HS-27A (cell line): ENCODE data around the gene RHOF.
"Not testable (repeated sequence)": the region's sequence is repeated elsewhere in the genome, so short reads cannot be mapped to it uniquely, and the experiment has no call there.

ENCODE experiments used
- DNase-seq: peaks from one replicate; pipeline ENCODE4 v3.0.0-alpha.2; 2012; ENCODE audit warnings: low read depth, missing footprints

Gene RHOF

GRCh38 chr12:121773011-121773777, 20.3 kb downstream of the RHOF start:
- no peak for DNase-seq

DNA sequence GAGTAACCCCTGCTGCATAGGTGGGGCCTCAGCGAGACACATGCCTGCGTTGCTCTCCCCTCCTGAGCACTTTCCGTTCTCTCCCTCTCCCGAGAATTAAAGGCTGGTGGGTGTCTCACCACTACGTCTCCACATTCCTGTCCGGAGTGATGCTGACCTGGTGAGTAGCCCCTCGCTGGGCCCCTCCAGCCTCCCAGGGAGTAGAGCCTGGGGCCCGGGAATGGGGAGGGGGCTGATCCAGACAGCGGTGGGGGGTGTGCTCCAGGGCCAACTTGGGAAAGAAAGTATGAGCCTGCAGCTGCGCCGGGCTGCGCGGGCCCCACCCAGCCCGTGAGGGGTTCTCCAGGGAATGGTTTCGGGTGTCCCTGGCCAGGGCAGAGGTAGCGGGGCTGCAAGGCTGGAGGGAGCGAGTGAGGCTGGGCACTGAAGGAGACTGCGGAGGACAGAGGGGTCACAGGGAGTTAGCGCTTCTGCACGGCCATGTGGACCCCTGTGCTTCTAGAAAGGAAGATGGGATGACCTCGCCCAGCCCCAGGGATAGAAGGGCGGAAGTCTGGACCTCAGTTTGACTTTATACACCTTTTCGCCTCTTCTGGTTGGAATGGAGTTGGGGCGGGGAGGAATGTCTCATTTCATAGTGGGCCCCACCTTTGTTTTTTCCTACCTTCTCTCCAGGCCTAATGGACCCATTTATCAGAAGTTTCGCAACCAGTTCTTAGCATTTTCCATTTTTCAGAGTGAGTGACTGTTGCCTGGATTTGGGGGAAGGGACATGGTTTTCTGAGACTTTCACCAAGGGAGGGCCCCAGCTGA, 22.5 kb downstream of the RHOF start:
- DNase-seq: no peak

DNA sequence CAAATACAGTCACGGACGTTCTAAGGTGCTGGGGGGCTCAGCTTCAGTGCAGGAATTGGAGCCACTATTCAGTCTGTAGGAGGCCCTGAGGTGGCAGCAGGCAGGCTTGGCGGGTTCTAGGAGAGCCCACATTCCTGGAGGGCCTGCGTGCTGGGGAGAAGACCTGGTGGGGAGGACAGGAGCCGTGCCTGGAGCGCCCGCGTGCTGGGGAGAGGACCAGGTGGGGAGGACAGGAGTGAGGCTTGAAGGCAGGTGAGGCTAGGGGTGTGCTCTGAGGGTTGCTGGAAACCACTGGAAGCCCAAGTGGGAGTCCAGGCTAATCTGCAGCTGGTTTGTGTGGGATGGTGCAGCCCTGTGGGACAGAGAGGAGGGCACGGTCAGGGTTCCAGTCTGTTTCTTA, 23.1 kb downstream of the RHOF start:
- DNase-seq: no peak

DNA sequence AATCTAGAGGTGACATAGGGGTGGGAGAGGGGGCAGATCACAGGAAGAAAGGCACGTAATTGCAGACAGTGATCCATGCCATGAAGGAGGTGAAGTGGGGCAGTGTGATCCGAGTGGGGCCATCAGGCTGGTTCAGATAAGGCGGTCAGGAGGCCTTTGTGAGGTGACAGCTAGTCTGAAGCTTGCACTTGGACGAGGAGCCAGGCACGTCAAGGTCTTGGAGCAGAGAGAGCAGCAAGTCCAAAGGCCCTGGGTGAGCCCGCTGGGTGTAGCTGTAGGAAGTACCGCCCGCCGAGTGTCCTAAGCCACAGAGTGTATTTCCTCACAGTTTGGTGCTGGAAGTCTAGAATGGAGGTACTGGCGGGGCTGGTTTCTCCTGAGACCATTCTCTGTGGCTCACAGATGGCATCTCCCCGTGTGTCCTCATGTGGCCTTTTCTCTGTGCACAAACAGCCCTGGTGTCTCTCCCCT, 23.6 kb downstream of the RHOF start:
- DNase-seq: no peak

GRCh38 chr12:121769297-121769830, 24.1 kb downstream of the RHOF start:
- DNase-seq: no peak

- DNase-seq: no peak
These were observed 25.9 kb downstream of the RHOF start for GRCh38 chr12:121767525-121768016.

DNA sequence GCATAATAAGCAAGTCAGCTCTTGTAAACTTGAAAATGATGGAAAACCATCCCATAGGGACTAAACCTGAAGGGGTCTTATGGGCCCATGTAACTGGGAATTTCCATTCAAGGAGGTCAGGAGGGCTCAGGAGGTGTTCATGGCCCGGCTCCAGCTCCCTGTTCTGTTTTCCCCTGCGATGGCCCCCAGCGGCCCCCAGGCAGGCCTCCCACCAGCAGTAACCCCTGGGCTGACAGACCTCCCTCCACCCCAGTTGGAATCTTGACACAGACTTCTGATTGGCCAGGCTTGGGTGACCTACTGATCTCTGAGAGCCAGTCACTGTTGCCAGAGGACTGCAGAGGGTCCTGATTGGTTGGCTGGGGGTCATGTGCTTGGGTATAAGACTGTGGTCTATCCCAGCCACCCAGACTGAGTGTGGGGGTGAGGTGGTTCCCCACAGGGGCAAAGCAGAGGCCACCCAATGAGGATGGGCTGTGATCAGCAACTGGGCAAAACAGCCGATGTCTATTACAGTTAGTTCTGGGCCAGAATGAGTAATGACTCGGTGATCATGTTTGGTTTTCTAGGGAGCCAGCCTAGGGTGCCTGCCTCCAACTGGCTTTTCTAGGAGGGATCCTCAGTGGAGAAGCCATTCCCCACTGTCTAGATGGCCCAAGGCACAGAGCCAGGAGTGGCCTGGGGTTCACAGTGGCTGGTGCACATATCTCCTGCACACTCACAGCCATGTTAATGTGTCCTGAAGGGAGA, 27.0 kb downstream of the RHOF start:
- no peak for DNase-seq

- DNase-seq: peak; percentile 46
These were observed 27.9 kb downstream of the RHOF start for GRCh38 chr12:121765573-121765972.

DNA sequence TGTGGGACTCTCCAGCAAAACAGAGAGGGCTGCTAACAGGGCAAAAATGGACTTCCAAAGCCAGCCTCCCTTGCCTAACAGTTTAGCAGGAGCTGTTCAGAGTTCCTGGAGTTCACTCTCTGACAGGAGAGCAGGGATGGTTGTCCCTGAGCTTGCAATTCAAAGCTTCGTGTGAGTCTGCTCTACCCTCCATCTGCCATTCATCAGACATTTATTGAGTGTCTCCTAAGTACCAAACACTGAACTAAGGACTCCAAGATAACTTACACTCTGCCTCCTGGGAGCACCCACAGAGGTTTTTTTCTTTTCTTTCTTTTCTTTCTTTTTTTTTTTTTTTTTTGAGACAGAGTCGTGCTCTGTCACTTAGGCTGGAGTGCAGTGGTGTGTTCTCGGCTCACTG, 28.7 kb downstream of the RHOF start:
- no peak for DNase-seq

DNA sequence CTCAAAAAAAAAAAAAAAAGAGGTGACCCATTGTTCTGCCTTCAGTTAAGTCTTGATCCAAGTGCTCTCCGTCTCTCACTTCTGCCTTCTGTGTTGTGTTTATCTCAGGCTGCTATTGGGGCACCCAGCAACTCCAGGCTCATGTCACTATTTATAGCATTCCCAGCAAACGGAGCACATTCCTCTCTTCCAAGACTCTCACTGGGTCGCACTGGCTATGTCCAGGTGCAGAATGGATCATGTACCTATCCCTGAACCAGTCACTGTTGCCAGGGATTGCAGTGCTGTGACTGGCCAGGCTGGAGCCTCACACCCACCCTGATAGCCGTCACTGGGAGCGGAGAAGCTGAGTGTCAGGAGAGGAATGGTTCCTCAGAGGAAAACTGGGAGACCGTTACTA, 31.2 kb downstream of the RHOF start:
- DNase-seq: no peak

DNA sequence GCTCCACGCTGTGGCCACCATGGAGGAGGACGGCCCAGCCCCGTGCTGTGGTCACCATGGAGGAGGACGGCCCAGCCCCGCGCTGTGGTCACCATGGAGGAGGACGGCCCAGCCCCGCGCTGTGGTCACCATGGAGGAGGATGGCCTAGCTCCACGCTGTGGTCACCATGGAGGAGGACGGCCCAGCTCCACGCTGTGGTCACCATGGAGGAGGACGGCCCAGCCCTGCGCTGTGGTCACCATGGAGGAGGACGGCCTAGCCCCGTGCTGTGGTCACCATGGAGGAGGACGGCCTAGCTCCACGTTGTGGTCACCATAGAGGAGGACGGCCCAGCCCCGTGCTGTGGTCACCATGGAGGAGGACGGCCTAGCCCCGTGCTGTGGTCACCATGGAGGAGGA, 35.0 kb downstream of the RHOF start:
- not testable (repeated sequence) for DNase-seq

- no peak for DNase-seq
These were observed 37.9 kb downstream of the RHOF start for GRCh38 chr12:121755591-121755990.

DNA sequence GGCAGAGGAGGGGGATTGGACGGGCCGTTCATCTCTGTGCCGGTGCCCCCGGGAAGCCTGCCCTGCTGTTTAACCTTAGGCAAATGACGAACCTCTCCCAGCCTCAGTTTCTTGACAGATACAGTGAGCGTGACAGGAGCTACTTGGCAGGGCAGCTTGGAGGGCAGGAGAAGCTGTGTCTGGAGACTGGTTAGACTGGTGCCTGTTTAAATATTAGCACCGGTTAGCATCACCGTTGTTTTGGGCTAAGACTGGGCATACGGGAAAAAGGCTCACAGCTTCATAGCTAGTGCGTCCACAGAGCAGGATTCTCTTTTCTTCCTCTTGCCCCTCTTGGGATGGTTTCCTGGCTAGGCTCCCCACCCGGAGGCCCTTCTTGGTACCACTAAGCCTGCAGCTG, 38.7 kb downstream of the RHOF start:
- DNase-seq: no peak

DNA sequence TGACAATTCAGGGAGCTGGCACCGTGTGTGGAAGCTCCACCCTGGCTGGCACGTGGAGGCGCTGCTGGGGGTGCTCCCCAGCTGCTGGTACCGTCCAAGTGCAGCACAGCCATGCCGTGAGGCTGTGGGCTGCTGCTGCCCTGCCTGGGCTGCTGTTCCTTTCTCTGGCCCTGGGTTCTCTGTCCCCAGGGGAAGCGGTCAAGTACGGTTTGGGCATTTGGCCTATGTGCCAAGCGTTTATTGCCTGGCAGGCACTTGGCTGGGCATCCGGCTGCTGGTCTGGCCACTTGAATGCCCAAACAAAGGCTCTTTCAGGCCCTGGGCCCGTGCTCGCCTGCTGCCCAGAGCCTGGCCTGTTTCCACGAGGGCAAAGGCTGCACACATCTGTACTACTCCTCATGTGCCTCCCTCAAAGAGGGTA, 39.6 kb downstream of the RHOF start:
- DNase-seq: no peak

GRCh38 chr12:121751749-121752351, 41.6 kb downstream of the RHOF start:
- no peak for DNase-seq

DNA sequence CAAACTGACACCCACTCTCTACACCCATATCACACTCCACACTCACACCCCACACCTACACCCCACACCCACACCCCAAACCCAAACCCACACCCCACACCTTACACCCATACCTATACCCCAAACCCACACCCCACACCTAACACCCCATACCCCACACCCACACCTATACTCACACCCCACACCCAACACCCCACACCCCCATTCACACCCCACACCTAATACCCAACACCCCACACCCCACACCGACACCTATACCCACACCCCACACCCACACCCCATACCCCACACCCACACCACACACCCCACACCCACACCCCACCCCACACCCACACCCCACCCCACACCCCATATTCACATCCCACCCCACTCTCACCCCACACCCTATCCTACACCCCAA, 42.5 kb downstream of the RHOF start:
- DNase-seq: no peak

DNA sequence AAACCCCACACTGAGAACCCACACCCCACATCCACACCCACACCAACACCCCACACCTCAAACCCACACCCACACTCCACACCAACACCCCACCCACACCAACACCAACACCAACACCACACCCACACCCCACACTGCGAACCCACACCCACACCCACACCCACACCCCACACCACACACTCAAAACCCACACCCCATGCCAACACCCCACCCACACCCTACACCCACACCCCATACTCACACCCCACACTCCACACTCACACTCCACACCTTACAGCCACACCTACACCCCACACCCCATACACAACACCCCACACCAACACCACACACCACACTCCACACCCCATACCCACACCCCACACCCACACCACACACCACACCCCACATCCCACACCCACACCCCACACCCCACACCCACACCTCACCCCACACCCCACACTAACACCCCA, 43.0 kb downstream of the RHOF start:
- DNase-seq: no peak

- DNase-seq: no peak
These were observed 44.2 kb downstream of the RHOF start for GRCh38 chr12:121749267-121749666.

GRCh38 chr12:121748571-121749265, 44.8 kb downstream of the RHOF start:
- no peak for DNase-seq

DNA sequence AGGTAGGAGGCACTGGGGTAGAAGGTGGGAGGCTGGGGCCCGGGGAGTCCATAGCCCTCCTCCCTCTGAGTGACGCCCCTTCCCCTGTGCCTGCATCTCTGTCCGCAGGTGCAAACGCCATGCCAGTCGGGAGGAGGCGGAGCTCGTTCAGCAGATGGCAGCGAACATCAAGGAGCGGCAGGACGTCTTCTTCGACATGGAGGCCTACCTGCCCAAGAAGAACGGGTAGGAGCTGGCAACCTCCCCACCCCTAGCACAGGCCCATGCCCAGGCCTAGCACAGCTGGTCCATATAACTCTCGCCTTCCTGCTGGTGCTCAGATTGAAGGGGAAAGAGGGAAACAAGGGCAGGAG, 45.3 kb downstream of the RHOF start:
- no peak for DNase-seq

GRCh38 chr12:121745545-121745944, 47.9 kb downstream of the RHOF start:
- DNase-seq: not testable (repeated sequence)
